Measurements from ENCODE around the gene RNASE7. TPM values are rescaled to one million over a fixed set of nuclear protein-coding genes. Genes with fewer than 3 reads are reported as not detected.
A peak's percentile ranks its signal among the peaks of the same experiment; 100 is the strongest.

Gene RNASE7
- total RNA-seq, 4 donors from 2014 or later, result 10.3 to 46.9 (median 35.4) TPM

GRCh38 chr14:21023174-21023573, 19.0 kb upstream of the RNASE7 start:
- TF ChIP-seq CTCF (IDR thresholded peaks at IDR 0.05) (no peak), POLR2A (IDR thresholded peaks at IDR 0.05) (no peak), POLR2AphosphoS5 (IDR thresholded peaks at IDR 0.05) (no peak), EP300 (IDR thresholded peaks at IDR 0.05) (no peak)
- Histone ChIP-seq H3K9me3 (no peaks in the 10 kb centered on the region), H3K4me1 (peaks cover 58% of the 10 kb centered on the region), H3K27me3 (no peaks in the 10 kb centered on the region), H3K4me3 (peak overlapping the region; percentile 86), H3K36me3 (peaks cover 36% of the 10 kb centered on the region), H3K27ac (peak overlapping the region; percentile 94)
- peak in 1 of 2 donors; percentile 58 for DNase-seq (ENCODE audit: low spot score in 2 of 2)
- WGBS, result 66% methylated on average over 7 of the region's 7 CpGs

GRCh38 chr14:21023817-21024584, 18.2 kb upstream of the RNASE7 start:
- no peaks in the 10 kb centered on the region for H3K9me3 ChIP-seq
- peak in 1 of 2 donors; percentile 74 for DNase-seq (ENCODE audit: low spot score in 2 of 2)
- no peaks in the 10 kb centered on the region for H3K27me3 ChIP-seq
- TF ChIP-seq EP300 (IDR thresholded peaks at IDR 0.05), result no peak
- TF ChIP-seq POLR2A (IDR thresholded peaks at IDR 0.05), result no peak
- TF ChIP-seq CTCF (IDR thresholded peaks at IDR 0.05), result no peak
- no peak for TF ChIP-seq POLR2AphosphoS5 (IDR thresholded peaks at IDR 0.05)
- peak overlapping the region; percentile 86 for H3K4me3 ChIP-seq
- H3K4me1 ChIP-seq, result peaks cover 58% of the 10 kb centered on the region
- peak overlapping the region; percentile 94 for H3K27ac ChIP-seq
- WGBS, result 22% methylated on average over 17 of the region's 17 CpGs
- peaks cover 28% of the 10 kb centered on the region for H3K36me3 ChIP-seq

GRCh38 chr14:21024585-21025370, 17.4 kb upstream of the RNASE7 start, which contains the start of gene NDRG2:
Gene NDRG2, minus strand, starts transcription at chr14:21025061. Its CDS starts 1,746 bp downstream, at chr14:21023315.
- no peaks in the 10 kb centered on the region for H3K27me3 ChIP-seq
- WGBS, result 1% methylated on average over 18 of the region's 72 CpGs
- H3K4me3 ChIP-seq, result peak within 1 kb of the TSS; percentile 86
- H3K27ac ChIP-seq, result peak within 1 kb of the TSS; percentile 94
- H3K36me3 ChIP-seq, result peaks cover 20% of the 10 kb centered on the region
- H3K4me1 ChIP-seq, result peaks cover 58% of the 10 kb centered on the region
- TF ChIP-seq CTCF (IDR thresholded peaks at IDR 0.05), result no peak
- peak in 1 of 3 donors; percentile 19 for TF ChIP-seq POLR2AphosphoS5 (IDR thresholded peaks at IDR 0.05)
- no peak for TF ChIP-seq EP300 (IDR thresholded peaks at IDR 0.05)
- TF ChIP-seq POLR2A (IDR thresholded peaks at IDR 0.05), result no peak
- peak; percentile 86 to 90 for DNase-seq (ENCODE audit: low spot score in 2 of 2)
- H3K9me3 ChIP-seq, result no peaks in the 10 kb centered on the region

GRCh38 chr14:21025371-21026273, 16.5 kb upstream of the RNASE7 start:
- Histone ChIP-seq H3K36me3 (peaks cover 12% of the 10 kb centered on the region), H3K4me1 (peaks cover 55% of the 10 kb centered on the region), H3K27me3 (no peaks in the 10 kb centered on the region), H3K9me3 (no peaks in the 10 kb centered on the region), H3K27ac (peak overlapping the region; percentile 94), H3K4me3 (peak overlapping the region; percentile 86)
- 14% methylated on average over 21 of the region's 58 CpGs for WGBS
- no peak for TF ChIP-seq EP300 (IDR thresholded peaks at IDR 0.05)
- TF ChIP-seq POLR2AphosphoS5 (IDR thresholded peaks at IDR 0.05), result no peak
- no peak for TF ChIP-seq CTCF (IDR thresholded peaks at IDR 0.05)
- TF ChIP-seq POLR2A (IDR thresholded peaks at IDR 0.05), result no peak
- peak; percentile 84 to 85 for DNase-seq (ENCODE audit: low spot score in 2 of 2)

All from suprapubic skin (tissue), 4 donors.